Stimulated activated CD8-positive, alpha-beta memory T cell treated with anti-CD3 and anti-CD28 coated beads, Interleukin-15, amount 100 ng/mL, for 4 hours (primary cell): ENCODE measurements around the gene GPR6.

ENCODE experiments used
- DNase-seq, 2 donors: peaks; one replicate each; pipeline ENCODE4 v3.0.0-alpha.2; 2020; ENCODE audit warnings: low read depth in 2 of 2

The GPR6 gene, protein sequence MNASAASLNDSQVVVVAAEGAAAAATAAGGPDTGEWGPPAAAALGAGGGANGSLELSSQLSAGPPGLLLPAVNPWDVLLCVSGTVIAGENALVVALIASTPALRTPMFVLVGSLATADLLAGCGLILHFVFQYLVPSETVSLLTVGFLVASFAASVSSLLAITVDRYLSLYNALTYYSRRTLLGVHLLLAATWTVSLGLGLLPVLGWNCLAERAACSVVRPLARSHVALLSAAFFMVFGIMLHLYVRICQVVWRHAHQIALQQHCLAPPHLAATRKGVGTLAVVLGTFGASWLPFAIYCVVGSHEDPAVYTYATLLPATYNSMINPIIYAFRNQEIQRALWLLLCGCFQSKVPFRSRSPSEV

GRCh38 chr6:109978174-109979032, at the start of gene GPR6:
Gene GPR6, plus strand, starts transcription at chr6:109978311. Its CDS starts 802 bp downstream, at chr6:109979113.
- DNase-seq = no peak

GRCh38 chr6:109934293-109934692, 43.8 kb upstream of the GPR6 start:
- no peak for DNase-seq

DNA sequence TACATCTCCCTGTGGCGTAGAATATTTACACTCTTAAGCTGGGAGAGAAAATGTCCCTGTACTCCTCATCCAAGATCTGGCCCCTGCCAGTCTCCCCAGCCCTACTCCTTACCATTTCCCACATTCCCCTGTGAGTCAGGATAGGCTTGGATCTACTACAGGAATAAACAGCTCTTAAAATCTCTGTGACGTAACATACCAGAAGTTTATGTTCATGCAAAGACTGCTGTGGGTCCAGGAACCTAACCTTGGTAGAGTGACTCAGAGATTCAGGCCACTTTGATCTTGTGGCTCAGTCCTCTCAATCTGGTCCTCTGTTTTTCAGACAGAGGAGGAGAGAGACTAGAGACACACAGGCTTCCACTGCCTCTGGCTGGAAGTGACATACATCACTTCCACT, 38.5 kb upstream of the GPR6 start:
- no peak for DNase-seq

DNA sequence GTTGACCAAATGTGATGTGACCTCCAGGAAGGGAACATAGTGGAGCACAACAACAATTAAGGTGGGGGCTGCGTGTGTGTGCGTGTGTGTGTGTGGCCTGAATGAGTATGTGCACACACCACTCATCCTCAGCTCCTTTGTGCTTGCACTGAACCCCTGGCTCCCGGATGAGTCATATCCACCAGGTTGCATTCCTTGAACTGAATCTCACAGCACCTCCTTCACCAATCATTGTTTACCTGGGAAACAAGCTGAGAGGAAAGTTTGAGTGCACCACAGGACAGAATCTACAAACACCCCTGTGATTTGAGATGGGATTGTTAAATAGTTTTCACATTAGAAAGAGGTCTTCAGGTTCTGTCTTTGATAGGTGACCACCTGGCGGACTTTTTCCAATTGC, 33.7 kb upstream of the GPR6 start:
- no peak for DNase-seq

- no peak for DNase-seq
Observed at GRCh38 chr6:109945091-109945490, 33.0 kb upstream of the GPR6 start.

GRCh38 chr6:109946979-109947378, 31.1 kb upstream of the GPR6 start:
- DNase-seq = no peak

- no peak for DNase-seq
Observed at GRCh38 chr6:109949281-109950065, 28.6 kb upstream of the GPR6 start.

DNA sequence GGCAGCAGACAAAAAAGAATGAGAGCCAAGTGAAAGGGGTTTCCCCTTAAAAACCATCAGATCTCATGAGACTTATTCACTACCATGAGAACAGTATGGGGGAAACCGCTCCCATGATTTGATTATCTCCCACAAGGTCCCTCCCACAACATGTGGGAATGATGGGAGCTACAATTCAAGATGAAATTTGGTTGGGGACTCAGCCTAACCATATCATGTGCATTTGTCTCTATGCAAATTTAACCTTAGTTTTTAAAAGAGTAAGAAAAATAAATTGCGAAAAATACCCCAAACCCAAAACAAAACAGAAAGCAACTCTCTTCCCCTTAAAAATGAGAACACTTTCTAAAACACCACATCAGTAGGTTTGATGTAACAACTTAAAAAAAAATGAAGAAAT, 22.6 kb upstream of the GPR6 start:
- no peak for DNase-seq

GRCh38 chr6:109958626-109959025, 19.5 kb upstream of the GPR6 start:
- DNase-seq = no peak

DNA sequence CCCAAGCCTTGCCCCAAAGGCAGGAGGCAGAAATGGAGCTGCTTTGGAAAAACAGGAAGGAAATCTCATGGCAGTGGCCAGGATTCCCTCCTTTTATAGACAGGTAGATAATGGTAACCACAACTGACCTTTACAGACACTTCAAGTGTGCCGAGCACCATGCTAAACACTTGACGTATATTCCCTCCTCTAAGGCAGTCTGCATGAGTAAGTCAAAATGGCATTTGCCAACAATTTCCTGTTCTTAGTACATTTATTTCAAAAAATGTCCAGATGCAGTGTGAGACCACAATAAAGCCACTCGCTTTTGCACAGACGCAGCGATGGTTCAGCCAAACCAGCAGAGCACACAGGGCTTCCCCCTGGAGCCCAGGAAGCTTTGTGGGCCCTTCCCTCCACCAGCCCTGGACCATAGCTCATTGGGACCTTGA, 16.5 kb upstream of the GPR6 start:
- DNase-seq = no peak

DNA sequence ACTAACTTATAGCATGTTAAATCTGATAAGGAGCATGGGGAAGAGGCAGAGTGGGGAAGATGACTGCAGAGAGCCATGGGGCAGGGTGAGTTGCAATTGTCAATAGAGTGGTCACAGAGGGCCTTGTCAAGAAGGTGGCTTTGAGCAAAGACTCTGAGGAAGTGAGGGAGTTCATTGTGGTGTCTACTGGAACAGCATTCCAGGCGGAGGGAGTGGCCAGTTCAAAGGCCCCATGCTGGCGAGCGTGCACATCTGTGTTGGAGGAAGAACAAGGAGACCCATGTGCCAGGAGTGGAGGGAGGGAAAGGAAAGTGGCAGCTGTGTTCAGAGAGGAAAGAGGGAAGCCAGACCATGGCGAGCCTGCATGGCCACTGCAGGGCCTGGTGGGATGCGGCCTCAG, 15.8 kb upstream of the GPR6 start:
- no peak for DNase-seq

DNA sequence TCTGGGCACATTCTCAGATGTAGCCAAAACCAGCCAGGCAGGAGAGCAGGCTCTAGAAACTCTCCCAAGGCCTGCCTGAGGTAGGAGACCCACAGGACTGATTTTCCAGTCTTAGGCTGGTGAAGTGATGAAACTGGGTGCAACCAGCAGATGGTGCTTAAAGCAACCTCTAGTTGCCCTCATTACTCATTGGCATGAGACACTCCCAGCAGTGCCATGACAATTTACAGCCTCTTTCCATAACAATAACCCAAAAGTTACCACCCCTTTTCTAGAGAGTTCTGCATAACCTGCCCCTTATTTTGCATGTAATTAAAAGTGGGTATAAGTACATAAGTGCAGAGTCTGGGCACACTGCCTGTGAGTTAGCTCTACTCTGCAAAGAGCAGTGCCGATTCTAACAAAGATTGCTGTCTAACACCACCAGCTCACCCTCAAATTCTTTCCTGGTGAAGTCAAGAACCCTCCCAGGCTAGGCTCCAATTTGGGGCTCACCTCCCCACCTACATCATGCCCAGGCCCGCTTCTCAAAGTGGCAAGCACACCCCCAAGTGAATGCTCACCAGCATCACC, 14.4 kb upstream of the GPR6 start:
- no peak for DNase-seq

DNA sequence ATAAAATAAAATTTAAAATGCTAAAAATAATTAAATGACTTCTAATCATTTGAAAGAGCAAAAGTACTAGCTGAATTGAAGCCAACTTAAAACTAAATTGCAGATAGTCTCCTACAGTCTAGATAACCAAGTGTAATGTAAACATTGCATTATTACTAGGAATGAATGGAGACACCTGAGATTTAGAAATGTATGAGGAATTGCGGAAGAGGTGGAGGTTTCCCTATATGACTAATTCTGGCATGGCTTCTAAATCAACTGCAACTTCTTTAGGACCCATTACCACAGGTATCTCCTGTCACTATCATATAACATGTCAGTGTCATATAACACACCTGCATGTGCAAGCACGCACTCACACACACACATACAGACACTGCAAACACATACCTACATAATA, 13.2 kb upstream of the GPR6 start:
- DNase-seq = no peak

DNA sequence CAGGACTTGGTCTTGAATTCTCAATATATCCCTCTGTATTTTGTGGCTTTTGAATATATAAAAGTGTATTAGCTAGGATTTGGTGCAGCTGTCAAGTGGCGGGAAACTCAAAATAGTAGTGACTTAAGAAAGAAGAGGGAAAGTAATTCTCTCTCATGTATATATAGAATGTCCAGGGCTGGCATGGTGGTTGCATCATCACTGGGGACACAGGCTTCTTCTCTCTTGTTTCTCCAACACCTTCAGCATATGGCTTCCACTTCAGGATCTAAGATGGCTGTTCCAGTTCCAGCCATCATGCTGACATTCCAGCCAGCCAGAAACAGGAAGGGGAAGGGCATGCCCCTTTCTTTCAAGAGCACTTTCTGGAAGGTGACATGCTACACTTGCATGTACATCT, 11.8 kb upstream of the GPR6 start:
- no peak for DNase-seq

DNA sequence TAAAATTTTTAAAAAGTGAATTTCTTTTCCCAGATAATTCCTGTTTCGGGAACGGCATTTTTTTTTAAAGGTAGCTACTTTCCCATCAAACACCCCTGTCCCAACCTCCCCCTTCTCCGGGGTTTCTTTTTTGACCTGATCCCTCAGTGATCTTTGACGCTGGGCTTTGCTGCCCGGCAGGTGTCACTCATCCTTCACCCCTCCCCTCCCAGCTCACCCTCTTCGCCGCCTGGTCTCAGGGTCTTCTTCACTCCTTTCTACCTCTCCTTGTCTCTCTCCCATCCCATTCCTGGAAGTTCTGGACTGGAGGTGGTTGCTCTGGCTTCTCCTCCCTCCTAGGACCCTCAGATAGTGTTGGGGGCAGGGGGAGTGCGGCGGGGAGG, 329 bp upstream of the GPR6 start:
- DNase-seq = no peak

GRCh38 chr6:109979033-109979921, 1.2 kb downstream of the GPR6 start:
- DNase-seq = no peak

DNA sequence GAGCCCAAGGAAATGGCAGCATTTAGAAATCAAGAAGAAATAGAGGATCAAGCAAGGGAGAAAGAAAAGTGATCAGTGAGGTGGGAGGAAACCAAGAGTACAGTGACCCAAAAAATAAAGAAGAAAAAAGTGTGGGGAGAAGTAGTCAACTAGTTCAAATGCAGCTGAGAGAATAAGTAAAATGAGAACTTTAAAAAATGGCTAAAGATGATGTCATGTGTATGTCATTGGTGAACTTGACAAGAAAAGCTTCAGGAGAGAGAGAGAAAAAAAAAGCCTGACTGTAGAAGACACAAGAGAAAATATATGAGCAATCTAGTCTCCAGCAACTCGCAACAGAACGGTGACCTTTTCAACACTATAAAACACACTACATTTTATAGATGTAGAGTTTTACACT, 6.3 kb downstream of the GPR6 start:
- DNase-seq = no peak

- no peak for DNase-seq
Observed at GRCh38 chr6:109987196-109987595, 9.1 kb downstream of the GPR6 start.

DNA sequence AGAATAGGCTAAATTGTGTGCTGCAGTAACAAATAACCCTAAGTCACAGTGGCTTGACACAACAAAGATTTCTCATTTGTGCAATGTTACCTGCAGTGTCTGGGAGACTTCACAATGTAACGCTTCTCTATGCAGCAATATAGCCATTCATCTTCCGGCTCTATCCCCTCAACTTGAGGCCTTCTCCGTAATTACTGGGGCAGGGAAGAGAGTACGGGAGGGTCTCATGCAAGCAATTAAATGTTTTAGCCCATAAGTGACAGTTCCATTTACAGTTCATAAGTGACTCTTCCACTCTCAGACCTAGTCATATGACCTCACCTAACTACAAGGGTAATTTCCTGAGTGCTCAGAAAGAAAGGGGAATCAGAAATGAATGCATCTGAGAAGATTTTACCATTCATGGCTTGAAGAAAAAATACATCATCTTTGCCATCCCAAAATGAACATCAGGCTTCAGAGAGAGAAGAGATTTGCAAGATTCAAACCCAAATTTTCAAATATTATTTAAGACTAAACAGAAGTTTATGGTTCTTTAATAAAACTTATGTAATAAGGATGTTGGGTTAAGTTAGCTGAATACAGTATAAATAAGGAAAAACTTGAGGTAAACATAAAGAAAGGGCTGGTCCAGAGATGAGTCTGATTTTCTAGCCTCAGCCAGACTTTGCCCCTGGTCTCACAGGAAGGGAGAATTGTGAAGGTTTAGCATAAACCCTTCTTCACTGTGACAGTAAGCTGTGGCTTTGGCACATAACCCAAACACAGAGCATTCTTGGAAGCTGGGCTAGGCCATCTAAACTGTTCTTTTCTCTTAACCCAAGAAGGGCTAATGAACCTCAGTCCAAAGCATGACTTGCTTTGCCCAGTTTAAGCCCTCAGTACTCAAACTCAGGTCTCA, 13.3 kb downstream of the GPR6 start:
- DNase-seq = no peak
